ENCODE results near the gene DGKI. TPM values are rescaled to one million over a fixed set of nuclear protein-coding genes. Genes with fewer than 3 reads are reported as not detected.

Gene DGKI
- total RNA-seq, 1 donor from 2014 or later = 3.1 TPM

- Mint-ChIP-seq H3K36me3 (ENCODE audit: unreplicated experiment) (no peaks in the 10 kb centered on the region), H3K9me3 (ENCODE audit: unreplicated experiment) (no peaks in the 10 kb centered on the region), H3K27ac (ENCODE audit: unreplicated experiment) (no peak overlapping the region), H3K4me3 (ENCODE audit: unreplicated experiment) (no peak overlapping the region), H3K4me1 (ENCODE audit: unreplicated experiment) (peaks cover 14% of the 10 kb centered on the region), H3K27me3 (ENCODE audit: unreplicated experiment) (no peaks in the 10 kb centered on the region)
- no peak for DNase-seq (ENCODE audit: extremely low spot score, unreplicated experiment)
- TF ChIP-seq CTCF (IDR thresholded peaks at IDR 0.05) = no peak
Measured at GRCh38 chr7:137572056-137572784, 274.6 kb downstream of the DGKI start.

GRCh38 chr7:137564677-137565076, 282.1 kb downstream of the DGKI start:
- no peak for DNase-seq (ENCODE audit: extremely low spot score, unreplicated experiment)
- Mint-ChIP-seq H3K36me3 (ENCODE audit: unreplicated experiment) (peaks cover 6% of the 10 kb centered on the region), H3K9me3 (ENCODE audit: unreplicated experiment) (peaks cover 16% of the 10 kb centered on the region), H3K4me1 (ENCODE audit: unreplicated experiment) (peaks cover 5% of the 10 kb centered on the region), H3K27me3 (ENCODE audit: unreplicated experiment) (no peaks in the 10 kb centered on the region), H3K27ac (ENCODE audit: unreplicated experiment) (no peak overlapping the region), H3K4me3 (ENCODE audit: unreplicated experiment) (no peak overlapping the region)
- no peak for TF ChIP-seq CTCF (IDR thresholded peaks at IDR 0.05)

- Mint-ChIP-seq H3K4me3 (ENCODE audit: unreplicated experiment) (no peak overlapping the region), H3K36me3 (ENCODE audit: unreplicated experiment) (peaks cover 6% of the 10 kb centered on the region), H3K9me3 (ENCODE audit: unreplicated experiment) (peaks cover 16% of the 10 kb centered on the region), H3K4me1 (ENCODE audit: unreplicated experiment) (peaks cover 5% of the 10 kb centered on the region), H3K27ac (ENCODE audit: unreplicated experiment) (no peak overlapping the region), H3K27me3 (ENCODE audit: unreplicated experiment) (no peaks in the 10 kb centered on the region)
- TF ChIP-seq CTCF (IDR thresholded peaks at IDR 0.05) = no peak
- no peak for DNase-seq (ENCODE audit: extremely low spot score, unreplicated experiment)
Measured at GRCh38 chr7:137563981-137564380, 282.8 kb downstream of the DGKI start.

- Mint-ChIP-seq H3K9me3 (ENCODE audit: unreplicated experiment) (peaks cover 5% of the 10 kb centered on the region), H3K4me1 (ENCODE audit: unreplicated experiment) (peaks cover 11% of the 10 kb centered on the region), H3K36me3 (ENCODE audit: unreplicated experiment) (no peaks in the 10 kb centered on the region), H3K27ac (ENCODE audit: unreplicated experiment) (no peak overlapping the region), H3K4me3 (ENCODE audit: unreplicated experiment) (no peak overlapping the region), H3K27me3 (ENCODE audit: unreplicated experiment) (no peaks in the 10 kb centered on the region)
- TF ChIP-seq CTCF (IDR thresholded peaks at IDR 0.05) = no peak
- DNase-seq (ENCODE audit: extremely low spot score, unreplicated experiment) = no peak
Measured at GRCh38 chr7:137547485-137547884, 299.3 kb downstream of the DGKI start.

GRCh38 chr7:137546671-137547070, 300.1 kb downstream of the DGKI start:
- Mint-ChIP-seq H3K4me1 (ENCODE audit: unreplicated experiment) (peaks cover 11% of the 10 kb centered on the region), H3K27ac (ENCODE audit: unreplicated experiment) (no peak overlapping the region), H3K27me3 (ENCODE audit: unreplicated experiment) (no peaks in the 10 kb centered on the region), H3K9me3 (ENCODE audit: unreplicated experiment) (peaks cover 5% of the 10 kb centered on the region), H3K4me3 (ENCODE audit: unreplicated experiment) (no peak overlapping the region), H3K36me3 (ENCODE audit: unreplicated experiment) (no peaks in the 10 kb centered on the region)
- TF ChIP-seq CTCF (IDR thresholded peaks at IDR 0.05) = no peak
- no peak for DNase-seq (ENCODE audit: extremely low spot score, unreplicated experiment)

Measured in osteocyte (in vitro differentiated cells).